Left ventricle myocardium superior (tissue), 1 donor: Measurements from ENCODE around the gene KDM6A. TPM values are rescaled to one million over a fixed set of nuclear protein-coding genes. Genes with fewer than 3 reads are reported as not detected.
"Not testable (repeated sequence)": the region's sequence is repeated elsewhere in the genome, so short reads cannot be mapped to it uniquely, and the experiment has no call there.

ENCODE experiments used
- ATAC-seq: fragments of 200-7000 bp; cut with Tn5 transposase; one replicate; pipeline ENCODE4 v1.9.1; 2020; ENCODE audit warnings: mild to moderate bottlenecking, moderate library complexity
- DNase-seq: peaks from one replicate; pipeline ENCODE4 v3.0.0-alpha.2; 2020
- intact Hi-C: fragments of 100-400 bp; cut with micrococcal nuclease; formaldehyde crosslinking; loops from one replicate; pipeline ENCODE4 v1.11.0; 2022
- total RNA-seq: library from RNA; stranded (reverse); fragmentation: NEBNext Ultra II Directional; extraction: Animal tissue kit (Norgen Biotek cat#: 25700); gene quantifications from one replicate; pipeline ENCODE4 v1.2.1, GENCODE V29; 2021
- donor health status: DM: no; HTN: yes; CAD: no; lungs with severe emphysema.

KDM6A gene
- total RNA-seq, 1 donor from 2014 or later: 13.5 TPM

- DNase-seq (no peak), ATAC-seq (no peak)
- intact Hi-C loops: no loop called here
These were observed 9.6 kb downstream of the KDM6A start for GRCh38 chrX:44882635-44883034.

- intact Hi-C loops: no loop called here
- ATAC-seq: no peak
- DNase-seq: no peak
These were observed 12.0 kb downstream of the KDM6A start for GRCh38 chrX:44884944-44885343.

GRCh38 chrX:44889824-44890223, 16.8 kb downstream of the KDM6A start:
- intact Hi-C loops: no loop called here
- ATAC-seq (no peak), DNase-seq (no peak)

- DNase-seq (no peak), ATAC-seq (no peak)
- intact Hi-C loops: no loop called here
These were observed 17.3 kb downstream of the KDM6A start for GRCh38 chrX:44890247-44890646.

GRCh38 chrX:44890687-44891086, 17.7 kb downstream of the KDM6A start:
- ATAC-seq, DNase-seq, intact Hi-C loops: not testable (repeated sequence)

GRCh38 chrX:44891642-44892041, 18.7 kb downstream of the KDM6A start:
- intact Hi-C loops: no loop called here
- no peak for DNase-seq
- ATAC-seq: no peak

GRCh38 chrX:44896876-44897186, 23.8 kb downstream of the KDM6A start:
- no peak for DNase-seq
- no peak for ATAC-seq
- intact Hi-C loops: no loop called here

GRCh38 chrX:44897539-44897938, 24.6 kb downstream of the KDM6A start:
- DNase-seq: no peak
- no peak for ATAC-seq
- intact Hi-C loops: no loop called here

- DNase-seq: no peak
- ATAC-seq: peak; percentile 15
- intact Hi-C loops: no loop called here
These were observed 25.6 kb downstream of the KDM6A start for GRCh38 chrX:44898411-44899221.

- intact Hi-C loops: no loop called here
- no peak for DNase-seq
- ATAC-seq: no peak
These were observed 27.0 kb downstream of the KDM6A start for GRCh38 chrX:44899946-44900345.

- DNase-seq (no peak), ATAC-seq (no peak)
- intact Hi-C loops: no loop called here
These were observed 30.1 kb downstream of the KDM6A start for GRCh38 chrX:44903107-44903506.

- DNase-seq (no peak), ATAC-seq (no peak)
- intact Hi-C loops: no loop called here
These were observed 31.0 kb downstream of the KDM6A start for GRCh38 chrX:44903830-44904530.

GRCh38 chrX:44904542-44905115, 31.6 kb downstream of the KDM6A start:
- intact Hi-C loops: no loop called here
- no peak for DNase-seq
- ATAC-seq: no peak

GRCh38 chrX:44906041-44906440, 33.1 kb downstream of the KDM6A start:
- DNase-seq (no peak), ATAC-seq (no peak)
- intact Hi-C loops: no loop called here

GRCh38 chrX:44906542-44906941, 33.6 kb downstream of the KDM6A start:
- no peak for ATAC-seq
- intact Hi-C loops: no loop called here
- DNase-seq: no peak

- intact Hi-C loops: no loop called here
- ATAC-seq (peak; percentile 32), DNase-seq (no peak)
These were observed 35.2 kb downstream of the KDM6A start for GRCh38 chrX:44908153-44908552.

- ATAC-seq (no peak), DNase-seq (no peak)
- intact Hi-C loops: no loop called here
These were observed 35.8 kb downstream of the KDM6A start for GRCh38 chrX:44908827-44909226.

GRCh38 chrX:44910508-44910907, 37.5 kb downstream of the KDM6A start:
- DNase-seq, ATAC-seq, intact Hi-C loops: not testable (repeated sequence)

- intact Hi-C loops, DNase-seq, ATAC-seq: not testable (repeated sequence)
These were observed 38.1 kb downstream of the KDM6A start for GRCh38 chrX:44911074-44911600.
